IPS-15b (cell line): Measurements from ENCODE around the gene GMIP.

ENCODE experiments used
- H3K27me3 ChIP-seq: one replicate; pipeline ENCODE4 v1.6.1; 2013; ENCODE audit warnings: low read length; ENCODE audit not compliant: control insufficient read depth, insufficient read depth
- H3K36me3 ChIP-seq: one replicate; pipeline ENCODE4 v1.6.1; 2013; ENCODE audit warnings: low read length; ENCODE audit not compliant: control insufficient read depth, insufficient read depth
- H3K4me1 ChIP-seq: one replicate; pipeline ENCODE4 v1.6.1; 2013; ENCODE audit warnings: mild to moderate bottlenecking, low read length; ENCODE audit not compliant: control insufficient read depth, insufficient read depth
- H3K4me3 ChIP-seq: one replicate; pipeline ENCODE4 v1.5.1; 2013; ENCODE audit warnings: low read depth, low read length
- H3K9ac ChIP-seq: one replicate; pipeline ENCODE4 v1.6.1; 2013; ENCODE audit warnings: low read depth, mild to moderate bottlenecking, low read length
- H3K9me3 ChIP-seq: one replicate; pipeline ENCODE4 v1.6.1; 2013; ENCODE audit warnings: mild to moderate bottlenecking, low read length; ENCODE audit not compliant: control insufficient read depth, insufficient read depth

Gene GMIP

DNA sequence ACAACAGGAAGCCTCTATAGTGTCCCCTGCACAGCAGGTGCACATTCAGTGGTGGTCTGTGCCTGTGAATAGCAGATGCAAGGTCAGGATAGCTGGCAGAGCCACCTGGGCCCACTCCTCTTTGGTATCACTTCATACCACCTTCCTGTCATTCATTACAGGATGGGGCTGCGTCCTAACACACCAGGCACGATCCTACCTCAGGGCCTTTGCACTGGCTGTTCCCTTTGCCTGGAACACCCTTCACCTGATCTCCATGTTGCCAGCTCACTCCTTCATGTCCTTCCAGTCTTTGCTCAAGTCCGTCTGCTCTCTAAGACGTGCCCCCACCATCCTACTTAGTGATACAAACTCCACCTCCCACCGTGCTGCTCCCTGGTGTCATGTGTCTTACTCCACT, 10.8 kb downstream of the GMIP start:
- H3K4me3 ChIP-seq, result no peak overlapping the region
- H3K9ac ChIP-seq, result no peak overlapping the region
- H3K27me3 ChIP-seq, result no peaks in the 10 kb centered on the region
- H3K9me3 ChIP-seq, result no peaks in the 10 kb centered on the region
- H3K36me3 ChIP-seq, result peaks cover 15% of the 10 kb centered on the region
- no peaks in the 10 kb centered on the region for H3K4me1 ChIP-seq

- no peak overlapping the region for H3K4me3 ChIP-seq
Measured at GRCh38 chr19:19631346-19631745, 12.1 kb downstream of the GMIP start.

GRCh38 chr19:19630426-19630825, 13.0 kb downstream of the GMIP start:
- no peak overlapping the region for H3K9ac ChIP-seq
- H3K4me1 ChIP-seq, result peaks cover 2% of the 10 kb centered on the region
- no peak overlapping the region for H3K4me3 ChIP-seq
- peaks cover 12% of the 10 kb centered on the region for H3K36me3 ChIP-seq
- H3K9me3 ChIP-seq, result no peaks in the 10 kb centered on the region
- H3K27me3 ChIP-seq, result no peaks in the 10 kb centered on the region

More at GRCh38 chr19:19631346-19631745, 12.1 kb downstream of the GMIP start:
- no peaks in the 10 kb centered on the region for H3K9me3 ChIP-seq
- no peaks in the 10 kb centered on the region for H3K27me3 ChIP-seq
- H3K36me3 ChIP-seq, result peaks cover 12% of the 10 kb centered on the region
- peaks cover 2% of the 10 kb centered on the region for H3K4me1 ChIP-seq
- H3K9ac ChIP-seq, result no peak overlapping the region

GRCh38 chr19:19630062-19630414, 13.4 kb downstream of the GMIP start:
- Histone ChIP-seq H3K4me1 (peaks cover 2% of the 10 kb centered on the region), H3K36me3 (peaks cover 12% of the 10 kb centered on the region), H3K27me3 (no peaks in the 10 kb centered on the region), H3K9me3 (no peaks in the 10 kb centered on the region), H3K9ac (no peak overlapping the region), H3K4me3 (no peak overlapping the region)

DNA sequence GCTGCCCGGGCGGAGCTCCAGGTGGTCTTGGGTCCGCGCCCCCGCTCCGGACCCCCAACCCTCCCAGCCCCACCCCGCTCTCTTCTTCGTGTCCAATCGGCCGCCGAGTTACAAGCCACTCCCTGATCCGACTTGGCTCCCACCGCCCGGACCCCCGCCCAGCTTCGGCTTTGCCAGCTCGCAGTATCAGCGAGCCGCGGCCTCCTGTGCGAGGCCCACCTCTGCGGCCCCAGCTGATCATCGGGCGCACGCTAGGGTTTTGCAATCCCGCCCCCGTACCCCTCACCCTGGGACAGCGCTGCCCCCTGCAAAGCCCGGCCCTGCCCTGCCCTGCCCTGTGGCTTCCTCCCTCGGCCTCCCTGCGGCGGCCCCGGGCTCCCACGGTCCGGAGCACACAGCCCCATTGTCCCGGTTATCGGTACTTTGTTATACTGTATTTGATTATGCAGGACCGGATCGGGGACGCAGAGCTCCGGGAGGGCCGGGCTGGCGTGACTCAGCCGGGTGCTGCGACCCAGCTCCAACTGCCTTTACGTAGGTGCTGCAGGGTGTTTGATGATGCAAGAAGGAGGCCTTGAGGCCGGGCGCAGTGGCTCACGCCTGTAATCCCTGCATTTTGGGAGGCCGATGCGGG, 14.8 kb downstream of the GMIP start:
- H3K4me1 ChIP-seq, result peaks cover 2% of the 10 kb centered on the region
- no peaks in the 10 kb centered on the region for H3K9me3 ChIP-seq
- no peaks in the 10 kb centered on the region for H3K27me3 ChIP-seq
- peaks cover 11% of the 10 kb centered on the region for H3K36me3 ChIP-seq
- peak overlapping the region; percentile 47 for H3K9ac ChIP-seq
- H3K4me3 ChIP-seq, result peak overlapping the region; percentile 54

DNA sequence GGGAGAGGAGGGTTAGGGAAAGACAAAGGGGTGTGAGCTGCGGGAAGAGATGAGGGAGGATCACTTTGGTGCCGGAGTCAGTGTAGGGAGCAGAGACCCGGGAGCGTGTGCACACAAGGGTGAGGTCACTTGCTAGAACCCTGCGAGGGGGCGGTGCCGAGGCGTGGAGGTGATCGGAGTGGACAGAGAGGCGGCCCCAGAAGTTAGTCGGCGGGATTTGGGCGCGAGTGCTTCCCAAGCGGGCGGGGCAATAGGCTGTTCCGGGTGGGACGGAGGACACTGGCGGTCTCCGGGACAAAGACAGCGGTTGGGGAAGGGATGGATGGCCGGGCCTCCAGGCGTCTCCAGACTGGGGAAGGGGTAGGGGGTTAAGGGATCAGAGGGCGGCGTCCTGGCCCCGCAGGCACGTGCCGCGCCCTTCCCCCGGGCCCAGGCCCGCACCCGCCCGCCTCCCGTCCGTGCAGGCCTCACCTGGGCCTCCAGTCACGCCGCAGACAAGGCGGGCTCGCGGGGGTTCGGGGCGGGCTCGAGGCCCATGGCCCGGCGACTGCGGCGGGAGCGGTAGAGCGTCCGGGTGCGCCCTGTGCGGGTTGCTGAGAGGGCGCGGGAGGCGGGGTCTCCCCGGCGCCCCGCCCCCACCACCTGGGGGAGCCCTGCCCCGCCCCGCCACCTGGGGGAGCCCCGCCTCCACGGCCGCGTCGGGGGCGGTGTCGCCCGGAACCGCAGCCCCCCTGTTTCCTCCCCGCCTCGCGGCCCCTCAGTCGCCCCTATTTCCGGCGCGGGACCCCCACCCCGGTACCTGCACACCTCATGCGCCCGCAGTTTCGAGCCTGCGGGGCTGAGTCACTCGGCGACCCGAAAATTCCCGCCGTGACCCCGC, 15.6 kb downstream of the GMIP start, which contains the start of gene LPAR2:
LPAR2 (minus strand) TSS at position 600 of the 880 bp plus-strand sequence. CDS start 945 bp downstream, outside the sequence.
- H3K9me3 ChIP-seq, result no peaks in the 10 kb centered on the region
- H3K4me3 ChIP-seq, result peak within 1 kb of the TSS; percentile 70
- H3K9ac ChIP-seq, result peak within 1 kb of the TSS; percentile 76
- peaks cover 11% of the 10 kb centered on the region for H3K36me3 ChIP-seq
- H3K27me3 ChIP-seq, result no peaks in the 10 kb centered on the region
- H3K4me1 ChIP-seq, result peaks cover 2% of the 10 kb centered on the region

DNA sequence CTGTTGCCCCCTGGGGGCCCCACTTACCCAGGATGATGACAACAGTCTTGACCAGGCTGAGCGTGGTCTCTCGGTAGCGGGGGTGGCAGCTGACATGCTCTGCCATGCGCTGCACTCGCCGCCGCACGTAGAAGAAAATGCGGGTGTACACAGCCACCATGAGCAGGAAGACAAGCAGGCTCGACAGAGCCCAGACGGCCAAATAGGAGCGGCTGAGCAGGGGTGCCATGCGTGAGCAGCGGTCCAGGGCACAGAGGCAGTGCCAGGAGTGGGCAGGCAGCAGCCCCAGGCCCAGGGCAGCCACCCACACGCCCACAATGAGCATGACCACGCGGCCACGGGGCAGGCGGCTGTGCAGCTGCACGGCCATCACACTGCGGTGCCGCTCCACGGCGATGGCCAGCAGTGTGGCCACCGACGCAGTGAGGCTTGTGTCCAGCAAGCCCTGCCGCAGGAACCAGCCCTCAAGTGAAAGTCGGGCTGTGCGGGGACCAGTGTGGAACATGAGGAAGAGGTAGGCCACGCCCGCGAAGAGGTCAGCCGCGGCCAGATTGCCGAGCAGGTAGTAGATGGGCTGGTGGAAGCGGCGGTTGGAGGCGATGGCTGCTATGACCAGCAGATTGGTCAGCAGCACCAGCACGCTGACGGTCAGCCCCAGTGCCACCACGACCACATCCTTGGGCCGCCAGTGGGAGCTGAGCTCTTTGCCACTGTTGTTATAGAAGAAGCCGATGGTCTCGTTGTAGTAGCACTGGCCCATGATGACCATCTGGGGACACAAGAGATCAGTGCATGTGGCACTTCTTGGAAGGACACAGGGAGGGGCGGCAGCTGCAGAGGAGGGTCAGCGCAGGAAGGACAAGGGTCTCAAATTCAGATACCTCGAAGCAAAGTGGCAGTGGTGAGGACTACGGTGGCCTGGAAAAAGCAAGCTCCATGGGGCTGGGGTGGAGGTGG, 16.7 kb downstream of the GMIP start:
- Histone ChIP-seq H3K36me3 (peaks cover 15% of the 10 kb centered on the region), H3K9me3 (no peaks in the 10 kb centered on the region), H3K9ac (peak overlapping the region; percentile 76), H3K4me3 (peak overlapping the region; percentile 70), H3K27me3 (no peaks in the 10 kb centered on the region), H3K4me1 (peaks cover 2% of the 10 kb centered on the region)

GRCh38 chr19:19624032-19624570, 19.4 kb downstream of the GMIP start:
- no peaks in the 10 kb centered on the region for H3K9me3 ChIP-seq
- H3K27me3 ChIP-seq, result peaks cover 3% of the 10 kb centered on the region
- peaks cover 15% of the 10 kb centered on the region for H3K36me3 ChIP-seq
- H3K4me1 ChIP-seq, result peaks cover 4% of the 10 kb centered on the region
- no peak overlapping the region for H3K9ac ChIP-seq
- no peak overlapping the region for H3K4me3 ChIP-seq

- Histone ChIP-seq H3K4me1 (peaks cover 4% of the 10 kb centered on the region), H3K9ac (no peak overlapping the region), H3K36me3 (peaks cover 15% of the 10 kb centered on the region), H3K4me3 (no peak overlapping the region), H3K9me3 (no peaks in the 10 kb centered on the region), H3K27me3 (peaks cover 3% of the 10 kb centered on the region)
Measured at GRCh38 chr19:19623383-19623782, 20.1 kb downstream of the GMIP start.

DNA sequence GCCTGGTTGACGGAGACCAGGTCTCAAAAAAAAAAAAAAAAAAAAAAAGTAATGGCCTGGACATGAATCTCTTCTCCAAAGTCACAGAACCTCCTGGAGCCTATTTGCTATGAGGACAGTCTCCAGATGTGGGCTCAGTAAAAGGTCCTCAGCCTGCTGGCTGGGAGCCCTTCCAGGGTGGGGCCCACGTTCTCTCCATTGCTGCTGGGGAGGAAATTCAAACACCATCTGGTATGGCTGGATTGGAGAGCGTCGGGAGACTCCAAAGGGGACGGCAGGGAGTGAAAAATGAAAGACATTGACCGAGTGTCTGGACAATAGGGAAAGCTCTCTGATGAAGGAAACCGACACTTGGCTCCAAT, 23.6 kb downstream of the GMIP start:
- Histone ChIP-seq H3K36me3 (peaks cover 11% of the 10 kb centered on the region), H3K27me3 (peaks cover 13% of the 10 kb centered on the region), H3K9me3 (no peaks in the 10 kb centered on the region), H3K4me1 (peaks cover 2% of the 10 kb centered on the region), H3K4me3 (no peak overlapping the region), H3K9ac (no peak overlapping the region)

DNA sequence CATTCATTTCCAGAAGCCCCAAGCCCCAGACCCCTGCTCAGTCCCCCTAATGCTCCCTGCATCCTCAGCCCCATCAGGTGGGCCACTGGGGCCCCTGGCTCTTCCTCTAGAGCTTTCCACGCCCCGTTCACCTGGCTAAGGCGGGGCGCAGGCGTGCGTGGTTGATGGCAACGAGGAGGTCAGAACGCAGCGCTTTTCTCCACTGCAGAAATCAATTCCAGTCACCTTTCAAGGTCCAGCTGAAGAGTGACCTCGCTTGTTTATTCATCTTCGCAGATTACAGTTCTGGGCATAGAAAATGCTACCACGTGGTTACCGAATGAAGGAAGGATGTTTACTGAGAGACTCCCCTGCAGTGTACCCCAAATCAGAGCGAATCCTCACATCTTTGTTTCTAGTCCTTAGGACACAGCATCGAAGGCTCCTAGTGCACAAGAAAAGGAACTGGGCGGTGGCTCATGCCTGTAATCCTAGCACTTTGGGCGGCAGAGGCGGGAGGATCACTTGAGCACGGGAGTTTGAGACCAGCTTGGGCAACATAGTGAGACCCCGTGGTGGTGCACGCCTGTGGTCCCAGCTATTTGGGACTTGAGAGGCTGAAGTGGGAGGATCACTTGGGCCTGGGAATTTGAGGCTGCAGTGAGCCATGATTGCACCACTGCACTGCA, 24.1 kb downstream of the GMIP start:
- Histone ChIP-seq H3K4me3 (peak overlapping the region; percentile 69), H3K9me3 (no peaks in the 10 kb centered on the region), H3K36me3 (peaks cover 8% of the 10 kb centered on the region), H3K9ac (no peak overlapping the region), H3K4me1 (peaks cover 2% of the 10 kb centered on the region), H3K27me3 (peaks cover 13% of the 10 kb centered on the region)
